ENCODE measurements around the gene FURIN.

DNA sequence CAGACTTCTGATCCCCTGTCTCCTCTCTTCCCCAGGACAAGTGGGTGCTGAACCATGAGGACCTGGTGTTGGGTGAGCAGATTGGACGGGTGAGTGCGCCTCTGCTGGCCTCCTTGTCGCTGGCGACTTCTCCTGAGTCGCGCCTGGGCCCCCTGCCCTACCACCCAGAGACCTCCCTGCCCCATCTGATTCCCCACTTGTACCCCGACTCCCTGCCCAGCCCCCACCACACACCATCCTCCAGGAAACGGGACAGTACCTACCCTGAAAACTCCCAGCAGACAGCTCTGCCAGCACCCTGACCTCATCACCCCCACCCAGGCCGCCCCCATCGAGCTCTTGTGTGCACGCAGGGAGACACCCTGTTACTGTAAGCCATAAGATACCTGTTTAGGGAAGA, 23.6 kb downstream of the FURIN start:
- TF ChIP-seq ZNF274 (IDR thresholded peaks at IDR 0.05; ENCODE audit: low read depth, low read length) (no peak), YY1 (IDR thresholded peaks at IDR 0.05; ENCODE audit: insufficient read depth, insufficient read length) (no peak), SUZ12 (IDR thresholded peaks at IDR 0.05; ENCODE audit: extremely low read depth, insufficient read depth, insufficient read length) (no peak)

Data from NT2/D1 (cell line).